ENCODE data around the gene CLTCL1. TPM values are rescaled to one million over a fixed set of nuclear protein-coding genes. Genes with fewer than 3 reads are reported as not detected.

CLTCL1 gene
- total and polyA plus RNA-seq, 2 donors (not counting 1 experiment from before 2014, with no cell fraction given) = 1.0 to 5.5 TPM

- ATAC-seq (ENCODE audit: low read depth) (no peak), DNase-seq (no peak)
- no peak overlapping the region for H3K4me2 ChIP-seq (replicated peaks; ENCODE audit: low read depth, low read length, poor library complexity, severe bottlenecking)
- POLR2A ChIA-PET = no interaction called here
- H3K4me3 ChIP-seq (ENCODE audit: control extremely low read depth in 1 of 5, extremely low read depth in 1 of 5, insufficient read depth in 1 of 5, low read depth in 2 of 5, low read length in 4 of 5) = no peak overlapping the region
- H3K27ac ChIP-seq (ENCODE audit: low read length in 2 of 2) = no peak overlapping the region
- no peak overlapping the region for H2AFZ ChIP-seq (ENCODE audit: insufficient read depth, low read depth, low read length, poor library complexity, severe bottlenecking)
- intact Hi-C loops (cut with micrococcal nuclease) = no loop called here
- H3K36me3 ChIP-seq (replicated peaks in 1 of 2; ENCODE audit: control extremely low read depth in 1 of 2, control insufficient read depth in 1 of 2, extremely low read depth in 1 of 2, insufficient read depth in 2 of 2, low read length in 1 of 2) = no peaks in the 10 kb centered on the region
- H3K27me3 ChIP-seq (replicated peaks in 1 of 4; ENCODE audit: control extremely low read depth in 1 of 4, control insufficient read depth in 3 of 4, insufficient read depth in 4 of 4, low read length in 3 of 4) = peaks cover 0 to 2% (median 0%) of the 10 kb centered on the region in 4 experiments
- Mint-ChIP-seq H3K4me1 (no peaks in the 10 kb centered on the region), H3K27me3 (no peaks in the 10 kb centered on the region), H3K27ac (no peak overlapping the region), H3K4me3 (no peak overlapping the region), H3K9me3 (ENCODE audit: insufficient read depth) (no peaks in the 10 kb centered on the region)
- H3K9ac ChIP-seq (ENCODE audit: low read length) = no peak overlapping the region
- CTCF ChIA-PET = interaction anchor here (1.1 to 1.4 kb wide), 2 partner anchors 10 to 16 kb away, joined by 3 read pairs; partner anchors contain the start of gene CLTCL1
- WGBS (ENCODE audit: insufficient coverage) = 92% methylated on average over 6 of the region's 7 CpGs
- TF ChIP-seq EZH2 (IDR thresholded peaks at IDR 0.05; ENCODE audit: borderline replicate concordance, insufficient read depth, low read depth, low read length, poor library complexity, severe bottlenecking) (no peak), CTCF (IDR thresholded peaks at IDR 0.05) (no peak)
- no peaks in the 10 kb centered on the region for H4K20me1 ChIP-seq (ENCODE audit: control insufficient read depth, insufficient read depth, low read length, poor library complexity, severe bottlenecking)
- no peaks in the 10 kb centered on the region for H3K9me3 ChIP-seq (ENCODE audit: control extremely low read depth in 1 of 3, control insufficient read depth in 2 of 3, insufficient read depth in 1 of 3, low read length in 2 of 3)
- H3K4me1 ChIP-seq (ENCODE audit: control insufficient read depth in 2 of 2, insufficient read depth in 2 of 2, low read length in 2 of 2) = no peaks in the 10 kb centered on the region
- H3K79me2 ChIP-seq (ENCODE audit: control insufficient read depth, insufficient read depth, low read length) = no peaks in the 10 kb centered on the region
These were observed 16.0 kb downstream of the CLTCL1 start for GRCh38 chr22:19275513-19275912.

- Histone ChIP-seq H2AFZ (ENCODE audit: insufficient read depth, low read depth, low read length, poor library complexity, severe bottlenecking) (no peak overlapping the region), H3K27ac (ENCODE audit: low read length in 2 of 2) (no peak overlapping the region), H3K9ac (ENCODE audit: low read length) (no peak overlapping the region), H3K4me1 (ENCODE audit: control insufficient read depth in 2 of 2, insufficient read depth in 2 of 2, low read length in 2 of 2) (no peaks in the 10 kb centered on the region), H3K4me2 (replicated peaks; ENCODE audit: low read depth, low read length, poor library complexity, severe bottlenecking) (no peak overlapping the region), H3K9me3 (ENCODE audit: control extremely low read depth in 1 of 3, control insufficient read depth in 2 of 3, insufficient read depth in 1 of 3, low read length in 2 of 3) (no peaks in the 10 kb centered on the region), H3K4me3 (ENCODE audit: control extremely low read depth in 1 of 5, extremely low read depth in 1 of 5, insufficient read depth in 1 of 5, low read depth in 2 of 5, low read length in 4 of 5) (no peak overlapping the region), H3K79me2 (ENCODE audit: control insufficient read depth, insufficient read depth, low read length) (no peaks in the 10 kb centered on the region), H3K36me3 (replicated peaks in 1 of 2; ENCODE audit: control extremely low read depth in 1 of 2, control insufficient read depth in 1 of 2, extremely low read depth in 1 of 2, insufficient read depth in 2 of 2, low read length in 1 of 2) (no peaks in the 10 kb centered on the region), H4K20me1 (ENCODE audit: control insufficient read depth, insufficient read depth, low read length, poor library complexity, severe bottlenecking) (no peaks in the 10 kb centered on the region), H3K27me3 (replicated peaks in 1 of 4; ENCODE audit: control extremely low read depth in 1 of 4, control insufficient read depth in 3 of 4, insufficient read depth in 4 of 4, low read length in 3 of 4) (peaks cover 0 to 2% (median 0%) of the 10 kb centered on the region in 4 experiments)
- intact Hi-C loops (cut with micrococcal nuclease) = no loop called here
- H3K4me1 Mint-ChIP-seq = no peaks in the 10 kb centered on the region
- ChIA-PET POLR2A (no interaction called here), CTCF (interaction anchor here (1.1 to 1.4 kb wide), 2 partner anchors 10 to 17 kb away, joined by 3 read pairs; partner anchors contain the start of gene CLTCL1)
- ATAC-seq (ENCODE audit: low read depth) = no peak
- no peaks in the 10 kb centered on the region for H3K27me3 Mint-ChIP-seq
- no peak for DNase-seq
- H3K9me3 Mint-ChIP-seq (ENCODE audit: insufficient read depth) = no peaks in the 10 kb centered on the region
- no peak for TF ChIP-seq EZH2 (IDR thresholded peaks at IDR 0.05; ENCODE audit: borderline replicate concordance, insufficient read depth, low read depth, low read length, poor library complexity, severe bottlenecking)
- TF ChIP-seq CTCF (IDR thresholded peaks at IDR 0.05) = no peak
- H3K4me3 Mint-ChIP-seq = no peak overlapping the region
- WGBS (ENCODE audit: insufficient coverage) = 95% methylated on average over 6 of the region's 8 CpGs
- no peak overlapping the region for H3K27ac Mint-ChIP-seq
These were observed 16.4 kb downstream of the CLTCL1 start for GRCh38 chr22:19275104-19275503.

Data from B cell (primary cell).